GM08714 (cell line): ENCODE results near the gene DSCAM.

ENCODE experiments used
- H3K4me3 ChIP-seq: fragments of 200-500 bp; sonication (Bioruptor generic); 2 replicates; pipeline ENCODE4 v1.5.1; 2014; ENCODE audit warnings: mild to moderate bottlenecking, low read length, inconsistent platforms
- ZNF274 ChIP-seq: IDR thresholded peaks from 2 replicates; pipeline ENCODE4 v1.6.1; 2012; ENCODE audit warnings: mild to moderate bottlenecking, low read depth, low read length

The DSCAM gene

DNA sequence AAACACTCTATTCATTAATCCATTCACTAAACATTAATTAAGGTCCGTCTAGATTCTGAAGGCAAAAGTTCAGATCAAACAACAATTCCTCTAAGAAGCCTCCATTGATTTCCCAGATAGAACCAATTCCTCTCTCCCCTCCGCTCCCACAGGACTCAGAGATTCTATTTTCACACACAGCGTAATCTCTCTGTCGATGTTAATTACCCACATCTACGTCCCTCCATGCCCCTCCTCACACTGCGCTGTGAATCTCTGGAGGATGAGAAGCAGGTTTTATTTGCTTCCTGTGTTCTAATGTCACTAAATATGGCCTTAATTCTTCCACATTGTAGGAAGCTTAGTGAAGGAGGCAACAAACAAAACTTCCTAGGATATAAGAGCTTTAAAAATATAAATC is 306.7 kb downstream of the DSCAM start:
- no peak overlapping the region for H3K4me3 ChIP-seq
- TF ChIP-seq ZNF274, result no peak

DNA sequence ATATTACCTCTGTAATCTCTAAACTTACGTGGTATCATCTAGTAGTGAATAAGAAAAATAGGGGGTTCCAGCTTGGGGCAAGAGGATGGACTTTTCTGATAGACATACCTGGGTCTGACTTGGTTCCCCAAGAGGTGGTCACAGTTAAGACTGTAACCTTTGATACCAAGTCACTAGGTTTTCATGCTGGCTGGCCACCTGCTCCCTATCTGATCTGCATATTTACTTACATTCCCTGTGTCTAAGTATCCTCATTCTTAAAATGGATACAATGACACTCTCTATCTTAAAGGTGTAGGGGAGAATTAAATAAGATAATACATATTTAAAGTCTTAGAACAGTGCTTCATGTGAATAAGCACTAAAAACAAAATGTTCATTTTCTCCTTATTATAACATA is 312.1 kb downstream of the DSCAM start:
- TF ChIP-seq ZNF274, result no peak
- no peak overlapping the region for H3K4me3 ChIP-seq

DNA sequence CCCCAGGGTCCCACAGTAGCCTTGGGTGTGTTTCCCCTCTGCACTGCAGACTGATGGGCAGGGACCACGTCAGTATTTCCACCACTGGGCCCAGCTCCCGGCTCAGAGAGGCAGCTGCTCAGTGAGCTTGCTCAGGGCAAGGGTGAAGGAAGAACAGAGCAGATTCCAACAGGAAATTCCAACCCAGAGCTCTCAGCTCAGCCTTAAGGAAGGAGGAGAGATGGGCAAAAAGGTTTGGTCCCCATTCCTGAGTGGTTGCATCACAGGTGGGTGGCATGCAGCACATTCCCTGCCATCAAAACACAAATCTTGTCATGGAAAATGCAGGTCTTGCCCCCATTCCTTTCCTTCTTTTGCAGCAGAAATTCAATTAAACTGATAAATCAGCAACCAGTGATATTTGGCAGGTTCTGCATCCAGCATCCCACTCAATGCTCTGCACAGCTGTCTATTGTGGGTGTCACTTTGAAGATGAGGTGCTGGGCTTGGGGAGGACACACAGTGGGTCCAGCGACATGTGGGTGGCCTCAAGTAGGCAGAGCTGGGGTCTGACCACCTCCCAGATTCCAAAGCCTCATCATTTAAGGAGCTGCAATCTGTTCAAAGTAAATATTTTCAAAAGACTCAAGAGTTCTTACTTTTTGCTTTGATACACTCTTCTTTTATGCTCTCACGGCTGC is 315.4 kb downstream of the DSCAM start:
- H3K4me3 ChIP-seq, result no peak overlapping the region

DNA sequence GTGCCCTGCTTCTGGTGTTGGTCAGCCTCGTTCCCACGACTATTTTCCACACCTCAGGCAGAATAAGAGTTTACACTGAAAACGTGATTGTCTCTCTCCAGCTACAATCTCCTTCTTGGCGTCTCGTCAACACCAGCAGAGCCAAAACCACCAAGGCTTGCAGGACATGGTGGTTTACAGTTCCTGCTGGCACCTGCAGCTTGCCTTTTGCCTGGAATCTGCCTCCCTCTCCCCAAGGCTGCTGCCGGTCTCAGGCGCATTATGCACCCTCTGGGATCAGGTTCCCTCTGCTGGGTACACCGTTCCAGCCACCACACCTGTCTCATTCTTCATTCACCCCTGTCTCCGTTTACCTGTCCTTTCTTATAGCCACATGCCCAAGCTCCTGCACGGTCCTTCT is 315.9 kb downstream of the DSCAM start:
- no peak for TF ChIP-seq ZNF274
- H3K4me3 ChIP-seq, result no peak overlapping the region

More for the DNA sequence above, 315.4 kb downstream of the DSCAM start:
- no peak for TF ChIP-seq ZNF274

DNA sequence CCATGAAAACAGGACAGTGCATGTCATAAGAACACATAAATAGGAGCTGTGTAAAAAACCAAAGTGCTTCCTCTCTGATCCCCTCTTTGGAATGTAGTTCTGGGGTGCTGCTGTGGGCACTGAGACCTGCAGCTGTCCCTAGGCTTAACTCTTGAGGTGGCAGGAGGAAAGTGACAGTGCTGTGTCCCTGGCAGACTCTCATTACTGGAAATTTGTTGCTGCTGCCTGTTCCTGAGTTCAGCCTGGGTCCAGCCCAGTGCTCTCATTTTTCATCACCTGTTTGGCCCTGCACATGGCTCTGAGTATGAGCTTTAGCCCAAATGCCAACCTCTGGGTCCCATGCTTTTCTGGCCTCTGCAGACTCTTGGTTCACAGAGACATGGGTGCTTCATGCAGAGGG is 329.3 kb downstream of the DSCAM start:
- no peak for TF ChIP-seq ZNF274
- no peak overlapping the region for H3K4me3 ChIP-seq

DNA sequence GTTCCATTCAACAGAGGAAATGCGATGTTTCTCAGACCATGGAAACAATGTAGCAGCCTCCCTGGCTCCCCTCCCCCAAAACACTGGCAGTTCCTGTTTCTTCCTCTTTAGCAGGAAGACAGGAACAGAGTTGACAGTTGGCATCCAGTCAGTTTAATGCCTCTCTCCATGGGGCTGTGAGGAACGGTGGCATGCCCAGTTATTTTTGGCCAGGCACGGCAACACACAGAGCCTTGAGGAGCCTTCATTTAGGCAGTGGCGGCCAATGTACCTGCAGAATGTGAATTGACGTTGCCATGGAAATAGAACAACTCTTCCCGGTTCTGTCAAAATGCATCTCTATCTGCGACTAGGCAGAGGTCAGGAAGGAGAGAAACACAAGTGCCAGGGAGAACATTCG is 330.6 kb downstream of the DSCAM start:
- TF ChIP-seq ZNF274, result no peak
- H3K4me3 ChIP-seq, result no peak overlapping the region

DNA sequence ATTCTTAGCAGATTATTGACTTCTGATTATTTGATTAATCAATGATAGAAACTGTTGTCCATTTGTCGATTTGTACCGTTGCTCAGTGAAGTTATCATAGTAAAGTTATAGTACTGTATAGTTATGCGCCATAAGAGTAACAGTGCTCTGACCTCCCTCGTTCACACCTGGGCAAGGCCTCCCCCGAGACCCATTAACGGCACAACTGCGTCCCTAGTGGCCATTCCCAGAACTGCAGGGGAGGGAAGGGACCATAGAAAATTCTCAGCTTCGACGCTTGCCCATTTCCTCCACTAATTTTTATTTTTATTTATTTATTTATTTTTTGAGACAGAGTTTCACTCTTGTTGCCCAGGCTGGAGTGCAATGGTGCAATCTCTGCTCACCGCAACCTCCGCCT is 334.4 kb downstream of the DSCAM start:
- H3K4me3 ChIP-seq, result no peak overlapping the region
- no peak for TF ChIP-seq ZNF274

DNA sequence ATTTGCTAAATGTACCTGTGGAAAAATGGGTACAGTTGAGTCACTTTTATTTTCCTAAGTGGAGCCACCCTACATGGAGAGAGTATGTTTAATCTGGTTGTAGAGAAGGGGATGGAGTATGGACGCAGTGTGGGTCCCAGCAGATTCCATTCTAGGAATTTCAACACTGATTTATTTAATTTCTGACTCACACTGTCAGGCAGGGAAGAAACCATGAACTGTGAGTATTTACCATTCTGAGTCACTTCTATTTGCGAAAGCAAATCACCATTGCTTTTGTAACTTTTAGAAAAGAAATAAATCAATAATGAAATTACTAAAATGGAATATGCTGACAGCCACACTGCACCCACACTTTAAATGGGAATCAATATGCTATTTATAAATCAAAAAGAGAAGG is 339.0 kb downstream of the DSCAM start:
- TF ChIP-seq ZNF274, result no peak
- H3K4me3 ChIP-seq, result no peak overlapping the region

DNA sequence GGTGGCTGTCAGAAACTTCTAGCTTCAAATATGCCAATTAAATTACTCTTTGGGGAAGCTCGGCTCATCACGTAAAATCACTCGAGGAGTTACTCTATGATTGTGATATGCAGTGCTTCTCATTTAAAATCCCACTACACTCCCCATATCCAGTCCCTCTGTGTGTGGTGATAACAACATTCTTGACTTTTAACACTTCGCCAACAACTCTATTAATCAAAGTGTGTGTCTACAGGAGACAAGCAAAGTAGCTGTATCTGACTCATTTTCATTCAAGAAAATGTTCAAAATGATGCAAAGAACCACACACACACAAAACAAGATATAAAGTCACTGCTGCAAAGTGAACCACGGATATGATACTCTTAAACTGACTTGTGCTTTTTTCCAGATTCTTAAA is 341.3 kb downstream of the DSCAM start:
- H3K4me3 ChIP-seq, result no peak overlapping the region
- no peak for TF ChIP-seq ZNF274

DNA sequence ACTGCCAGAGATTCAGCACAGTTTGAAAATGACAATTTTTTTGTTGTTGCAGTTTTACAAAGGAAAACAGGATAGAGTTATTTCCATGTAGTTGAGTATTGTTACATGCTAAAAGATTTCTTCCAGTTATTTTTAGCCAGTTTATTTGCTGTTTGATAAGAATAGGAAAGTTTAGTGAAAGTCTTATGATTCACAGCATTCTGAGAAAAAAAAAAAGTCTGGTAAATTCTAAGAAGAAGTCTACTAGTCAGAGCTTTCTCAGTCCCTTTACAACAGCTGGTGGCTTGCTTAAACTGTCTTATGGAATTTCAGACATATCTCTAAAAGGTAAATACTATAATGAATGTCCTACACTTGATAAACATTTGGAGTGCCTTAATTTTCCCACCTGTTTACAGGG is 341.7 kb downstream of the DSCAM start:
- no peak for TF ChIP-seq ZNF274
- no peak overlapping the region for H3K4me3 ChIP-seq

DNA sequence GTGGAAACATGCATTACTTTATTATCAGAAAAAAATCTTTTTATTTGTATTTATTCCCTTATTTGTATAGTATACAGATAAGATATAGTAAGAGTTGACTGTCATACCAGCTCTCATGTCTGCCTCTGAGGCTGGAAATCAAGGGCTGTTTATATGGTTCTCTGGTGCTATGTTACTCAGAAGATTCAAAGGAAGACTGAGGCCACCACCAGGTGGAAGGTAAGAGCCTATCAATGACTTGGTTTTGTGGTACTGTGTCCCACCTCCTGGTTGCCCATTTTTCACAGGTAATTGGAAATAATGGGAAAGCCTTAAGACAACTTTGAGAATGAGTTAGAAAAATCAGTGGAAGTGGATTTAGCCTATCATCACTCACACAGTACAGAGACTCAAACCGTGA is 342.1 kb downstream of the DSCAM start:
- no peak for TF ChIP-seq ZNF274
- H3K4me3 ChIP-seq, result no peak overlapping the region

DNA sequence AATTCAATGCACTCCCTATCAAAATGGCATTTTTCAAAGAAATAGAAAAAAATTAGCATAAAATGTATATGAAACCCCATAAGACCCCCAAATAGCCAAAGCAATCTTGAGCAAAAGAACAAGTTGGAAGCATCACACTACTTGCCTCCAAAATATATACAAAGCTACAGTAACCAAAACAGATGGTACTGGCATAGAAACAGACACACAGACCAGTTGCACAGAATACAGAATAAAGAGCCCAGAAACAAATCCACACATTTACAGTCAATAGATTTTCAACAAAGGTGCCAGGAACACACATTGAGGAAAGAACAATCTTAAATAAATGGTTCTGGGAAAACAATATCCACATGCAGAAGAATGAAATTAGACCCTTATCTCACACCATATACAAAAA is 350.8 kb downstream of the DSCAM start:
- TF ChIP-seq ZNF274, result no peak
- no peak overlapping the region for H3K4me3 ChIP-seq

DNA sequence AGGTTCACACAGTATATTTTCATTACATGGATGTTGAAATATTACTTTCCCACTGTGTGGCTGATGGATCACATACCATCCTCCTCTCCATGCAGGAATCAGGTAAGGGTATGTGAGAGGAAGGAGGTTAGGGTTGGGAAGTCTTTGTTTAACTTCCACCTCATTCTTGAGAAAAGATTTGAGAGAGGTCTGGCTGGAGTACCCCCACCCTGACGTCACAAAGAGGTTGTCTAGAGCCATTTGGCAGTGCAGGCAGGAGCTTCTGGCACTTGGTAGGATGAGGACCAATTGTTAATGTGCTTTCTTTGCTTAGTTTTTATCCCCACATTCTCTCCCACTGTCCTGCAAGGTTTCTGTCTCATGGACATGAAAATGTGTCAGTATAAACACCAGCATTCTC is 356.6 kb downstream of the DSCAM start:
- TF ChIP-seq ZNF274, result no peak
- no peak overlapping the region for H3K4me3 ChIP-seq

DNA sequence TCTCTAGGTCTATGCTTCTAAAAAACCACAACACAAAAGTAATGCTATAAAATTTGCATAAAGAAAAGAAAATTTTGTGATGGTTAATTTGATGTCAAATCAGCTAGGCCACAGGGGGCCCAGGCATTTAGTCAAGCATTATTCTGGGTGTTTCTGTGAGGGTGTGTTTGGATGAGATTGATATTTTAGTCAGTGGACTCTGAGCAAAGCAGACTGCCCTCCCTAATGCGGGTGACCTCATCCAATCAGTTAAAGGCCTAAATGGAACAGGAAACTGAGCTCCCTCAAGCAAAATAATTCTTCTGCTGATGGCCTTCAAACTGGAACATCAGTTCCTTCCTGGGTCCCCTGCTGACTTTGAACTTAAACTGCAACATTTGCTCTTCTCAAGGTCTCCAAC is 358.0 kb downstream of the DSCAM start:
- no peak for TF ChIP-seq ZNF274
- no peak overlapping the region for H3K4me3 ChIP-seq

DNA sequence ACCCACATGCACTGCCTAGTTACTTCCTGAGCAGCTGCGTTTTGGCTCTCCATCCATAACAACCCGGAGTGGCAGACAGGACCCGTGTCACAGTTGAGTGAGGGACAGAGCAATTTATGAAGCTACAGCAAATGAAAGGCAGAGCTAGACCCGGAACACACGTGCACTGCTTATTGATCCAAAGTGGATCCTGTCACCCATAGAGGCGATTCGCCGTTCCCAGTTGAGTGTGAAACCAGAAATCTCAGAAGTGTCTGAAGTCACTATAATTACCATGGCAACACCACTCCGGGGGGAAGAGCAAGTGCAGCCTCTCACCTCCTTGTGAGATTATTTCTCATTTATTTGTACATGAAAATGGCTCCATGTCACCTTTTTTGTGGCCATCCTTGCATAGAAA is 365.2 kb downstream of the DSCAM start:
- no peak for TF ChIP-seq ZNF274
- H3K4me3 ChIP-seq, result no peak overlapping the region

DNA sequence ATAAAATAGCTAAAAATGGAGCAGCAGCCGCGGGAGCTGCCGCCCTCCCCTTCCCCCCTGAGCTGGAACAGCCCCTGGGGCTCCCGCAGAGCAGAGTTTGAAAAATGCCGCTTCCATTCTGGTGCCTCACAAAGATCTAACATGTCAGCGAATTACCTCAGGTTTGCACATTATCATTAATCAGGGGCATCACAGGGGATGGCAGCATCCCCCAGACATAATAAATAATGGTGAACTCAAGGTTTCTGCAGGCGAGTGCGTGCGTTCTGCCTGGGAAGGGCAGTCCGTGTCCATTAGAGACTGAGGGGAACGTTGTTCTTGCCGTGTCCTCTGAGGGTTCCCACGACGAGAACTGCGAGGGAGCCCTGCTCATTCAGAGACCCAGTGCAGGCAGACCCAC is 372.4 kb downstream of the DSCAM start:
- TF ChIP-seq ZNF274, result no peak
- no peak overlapping the region for H3K4me3 ChIP-seq
